Measurements from ENCODE around the gene ANKFN1.

DNA sequence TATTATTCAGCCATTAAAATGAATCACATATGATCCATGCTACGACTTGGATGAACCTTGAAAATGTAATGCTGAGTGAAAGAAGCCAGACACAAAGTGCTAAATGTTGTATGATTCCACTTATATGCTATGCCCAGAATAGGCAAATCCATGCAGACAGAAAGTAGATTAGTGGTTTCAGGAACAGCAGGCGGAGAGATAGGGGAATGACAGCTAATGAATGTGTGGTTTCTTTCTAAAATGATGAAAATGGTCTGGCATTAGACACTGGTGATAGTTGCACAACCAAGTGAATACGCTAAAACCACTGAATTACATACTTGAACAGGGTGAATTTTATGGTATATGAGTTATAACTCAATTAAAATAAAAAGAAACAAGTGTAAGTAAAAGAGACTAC lies 318.4 kb downstream of the ANKFN1 start:
- no peak for TF ChIP-seq JUNB (CRISPR knock-in tag; IDR thresholded peaks at IDR 0.05; ENCODE audit: borderline replicate concordance)
- TF ChIP-seq, protein P1, sequence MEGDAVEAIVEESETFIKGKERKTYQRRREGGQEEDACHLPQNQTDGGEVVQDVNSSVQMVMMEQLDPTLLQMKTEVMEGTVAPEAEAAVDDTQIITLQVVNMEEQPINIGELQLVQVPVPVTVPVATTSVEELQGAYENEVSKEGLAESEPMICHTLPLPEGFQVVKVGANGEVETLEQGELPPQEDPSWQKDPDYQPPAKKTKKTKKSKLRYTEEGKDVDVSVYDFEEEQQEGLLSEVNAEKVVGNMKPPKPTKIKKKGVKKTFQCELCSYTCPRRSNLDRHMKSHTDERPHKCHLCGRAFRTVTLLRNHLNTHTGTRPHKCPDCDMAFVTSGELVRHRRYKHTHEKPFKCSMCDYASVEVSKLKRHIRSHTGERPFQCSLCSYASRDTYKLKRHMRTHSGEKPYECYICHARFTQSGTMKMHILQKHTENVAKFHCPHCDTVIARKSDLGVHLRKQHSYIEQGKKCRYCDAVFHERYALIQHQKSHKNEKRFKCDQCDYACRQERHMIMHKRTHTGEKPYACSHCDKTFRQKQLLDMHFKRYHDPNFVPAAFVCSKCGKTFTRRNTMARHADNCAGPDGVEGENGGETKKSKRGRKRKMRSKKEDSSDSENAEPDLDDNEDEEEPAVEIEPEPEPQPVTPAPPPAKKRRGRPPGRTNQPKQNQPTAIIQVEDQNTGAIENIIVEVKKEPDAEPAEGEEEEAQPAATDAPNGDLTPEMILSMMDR (CRISPR knock-in tag; IDR thresholded peaks at IDR 0.05) = no peak
- no peak for TF ChIP-seq POLR2A (IDR thresholded peaks at IDR 0.05; ENCODE audit: insufficient read depth in 1 of 2, low read depth in 2 of 2, low read length in 2 of 2)

Measured in HepG2 (cell line).